ENCODE results near the gene EVPL.

EVPL gene

GRCh38 chr17:76017481-76018339 is 9.4 kb downstream of the EVPL start:
- ATAC-seq = no peak

DNA sequence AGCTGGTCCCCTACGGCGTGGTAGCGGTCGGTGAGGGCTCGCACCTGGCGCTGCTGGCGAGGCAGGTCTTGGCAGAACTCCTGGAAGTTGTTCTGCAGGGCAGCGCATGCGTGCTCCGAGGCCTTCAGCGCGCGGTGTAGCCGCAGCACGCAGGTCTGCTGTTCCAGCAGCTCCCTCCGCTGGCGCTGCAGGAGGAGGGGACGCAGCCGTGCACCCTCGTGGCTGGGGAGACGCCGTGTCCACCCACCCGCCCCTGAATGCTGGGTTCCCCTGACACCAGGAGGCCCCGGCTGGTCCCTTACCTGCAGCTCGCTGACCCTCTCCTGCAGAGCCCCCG is 12.2 kb downstream of the EVPL start:
- ATAC-seq = no peak

GRCh38 chr17:76014100-76014924 is 12.8 kb downstream of the EVPL start:
- peak; percentile 94 to 95 for ATAC-seq

DNA sequence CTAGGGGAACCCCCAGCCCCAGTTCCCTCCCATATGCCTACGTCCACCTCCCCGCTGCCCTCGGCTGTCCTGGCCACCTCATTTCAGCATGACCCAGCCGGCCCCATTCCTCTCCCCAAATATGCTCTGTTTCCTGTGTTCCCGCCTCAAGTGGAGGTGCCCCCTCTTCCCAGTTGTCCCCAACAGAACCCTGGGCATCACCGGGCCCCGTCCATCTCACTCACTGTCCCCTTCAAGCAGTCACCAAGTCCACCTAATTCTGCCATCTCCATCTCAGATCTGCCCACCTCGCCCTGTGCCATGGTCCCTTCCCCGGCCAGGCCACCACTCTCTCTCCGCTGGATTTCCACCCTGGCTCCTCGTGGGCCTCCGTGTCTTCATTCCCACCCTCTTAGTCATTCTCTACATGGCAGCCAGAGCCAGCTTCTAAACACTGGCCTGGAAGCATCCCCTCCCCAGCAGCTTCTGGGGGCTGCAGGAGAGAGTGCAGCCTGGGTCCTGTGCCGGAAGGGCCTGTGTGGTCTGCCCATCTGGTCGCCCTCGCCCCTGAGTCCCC is 13.7 kb downstream of the EVPL start:
- no peak for ATAC-seq

- no peak for ATAC-seq
Observed at GRCh38 chr17:76011951-76012350, 15.2 kb downstream of the EVPL start.

GRCh38 chr17:76009969-76010661 is 17.0 kb downstream of the EVPL start:
- no peak for ATAC-seq

DNA sequence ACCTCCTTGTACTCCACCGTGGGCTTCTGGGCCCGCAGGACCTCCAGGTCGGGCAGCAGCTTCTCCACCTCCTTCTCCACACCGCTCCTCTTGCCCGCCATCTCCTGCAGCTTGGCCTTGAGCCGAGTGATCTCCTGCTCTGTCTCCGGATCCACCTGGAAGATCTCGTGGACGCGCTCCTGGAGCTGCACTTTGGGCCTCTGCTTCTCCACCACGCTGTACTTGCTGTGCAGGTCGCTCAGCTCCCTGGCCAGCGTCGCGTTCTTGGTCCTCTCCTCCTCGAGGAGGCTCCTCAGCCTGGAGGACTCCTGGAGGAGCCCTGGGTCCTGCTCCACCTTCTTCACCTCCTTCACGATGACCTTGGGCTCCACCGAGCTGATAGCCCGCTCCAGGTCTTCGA is 17.7 kb downstream of the EVPL start:
- ATAC-seq = no peak

DNA sequence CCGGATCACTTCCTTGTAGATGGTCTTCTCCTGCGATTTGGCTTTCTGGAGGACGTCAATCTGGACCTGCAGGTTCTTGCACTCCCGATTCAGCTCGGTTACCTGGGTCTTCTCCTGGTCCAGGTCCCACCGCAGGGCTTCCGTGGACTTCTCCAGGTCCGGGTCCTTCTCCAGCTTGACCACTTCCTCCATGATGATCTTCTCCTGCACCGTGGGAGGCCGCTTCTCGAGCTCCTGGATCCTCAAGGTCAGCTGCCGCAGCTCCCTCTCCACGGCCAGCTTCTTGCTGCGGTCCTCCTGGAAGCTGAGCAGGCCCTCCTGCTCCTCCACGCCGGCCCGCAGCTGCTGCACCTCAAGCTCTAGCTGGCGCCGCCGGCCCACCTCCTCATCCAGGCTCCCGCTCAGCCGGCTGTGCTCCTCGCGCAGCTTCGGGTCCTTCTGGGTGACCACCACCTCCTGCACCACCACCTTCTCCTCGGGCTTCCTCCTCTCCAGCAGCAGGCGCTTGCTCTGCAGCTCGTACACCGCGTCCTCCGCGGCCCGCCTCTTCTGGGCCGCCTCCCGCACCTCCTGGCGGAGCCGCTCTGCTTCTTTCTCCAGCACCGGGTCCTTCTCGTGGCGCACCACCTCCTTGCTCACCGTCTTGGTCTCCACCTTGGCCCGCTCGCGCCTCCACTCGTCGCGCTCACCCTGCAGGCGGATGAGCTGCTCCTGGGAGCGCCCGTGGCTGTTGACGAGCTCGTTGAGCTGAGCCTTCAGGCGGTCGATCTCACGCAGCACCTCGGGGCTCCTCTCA is 18.3 kb downstream of the EVPL start:
- ATAC-seq = no peak

DNA sequence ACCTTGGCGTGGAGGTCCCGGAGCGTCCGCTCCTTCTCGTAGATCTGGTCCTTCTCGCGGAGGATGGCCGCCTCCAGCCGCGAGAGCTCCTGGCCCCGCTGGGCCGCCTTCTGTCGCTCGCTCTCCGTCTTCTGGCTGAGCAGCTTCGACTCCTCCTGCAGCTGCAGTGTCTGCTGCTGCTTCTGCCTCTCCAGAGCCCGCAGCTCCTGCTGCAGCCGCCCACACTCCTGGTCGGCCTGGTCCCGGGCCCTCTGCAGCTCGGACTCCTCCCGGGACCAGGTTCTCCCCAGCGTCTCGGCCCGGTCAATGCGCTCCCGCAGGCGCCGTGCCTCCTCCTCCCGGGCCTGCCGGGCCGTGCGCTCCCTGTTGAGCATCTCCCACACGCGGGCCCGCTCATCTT is 18.9 kb downstream of the EVPL start:
- ATAC-seq = no peak

DNA sequence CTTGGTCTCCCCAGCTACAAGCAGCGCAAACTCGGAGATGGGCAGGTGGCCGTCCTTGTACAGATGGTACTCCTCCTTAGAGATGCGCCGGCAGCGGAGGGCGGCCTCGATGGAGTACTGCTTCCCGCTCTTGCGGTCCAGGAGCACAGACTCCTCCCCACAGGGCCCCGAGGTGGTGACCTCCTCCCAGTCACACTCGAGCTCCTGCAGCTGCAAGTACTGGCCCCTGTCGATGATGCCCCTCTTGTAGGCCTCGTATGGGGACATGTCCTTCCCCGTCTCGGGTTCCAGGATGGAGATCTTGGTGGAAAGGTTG is 19.3 kb downstream of the EVPL start:
- ATAC-seq = no peak

- ATAC-seq = no peak
Observed at GRCh38 chr17:76007131-76007849, 19.8 kb downstream of the EVPL start.

DNA sequence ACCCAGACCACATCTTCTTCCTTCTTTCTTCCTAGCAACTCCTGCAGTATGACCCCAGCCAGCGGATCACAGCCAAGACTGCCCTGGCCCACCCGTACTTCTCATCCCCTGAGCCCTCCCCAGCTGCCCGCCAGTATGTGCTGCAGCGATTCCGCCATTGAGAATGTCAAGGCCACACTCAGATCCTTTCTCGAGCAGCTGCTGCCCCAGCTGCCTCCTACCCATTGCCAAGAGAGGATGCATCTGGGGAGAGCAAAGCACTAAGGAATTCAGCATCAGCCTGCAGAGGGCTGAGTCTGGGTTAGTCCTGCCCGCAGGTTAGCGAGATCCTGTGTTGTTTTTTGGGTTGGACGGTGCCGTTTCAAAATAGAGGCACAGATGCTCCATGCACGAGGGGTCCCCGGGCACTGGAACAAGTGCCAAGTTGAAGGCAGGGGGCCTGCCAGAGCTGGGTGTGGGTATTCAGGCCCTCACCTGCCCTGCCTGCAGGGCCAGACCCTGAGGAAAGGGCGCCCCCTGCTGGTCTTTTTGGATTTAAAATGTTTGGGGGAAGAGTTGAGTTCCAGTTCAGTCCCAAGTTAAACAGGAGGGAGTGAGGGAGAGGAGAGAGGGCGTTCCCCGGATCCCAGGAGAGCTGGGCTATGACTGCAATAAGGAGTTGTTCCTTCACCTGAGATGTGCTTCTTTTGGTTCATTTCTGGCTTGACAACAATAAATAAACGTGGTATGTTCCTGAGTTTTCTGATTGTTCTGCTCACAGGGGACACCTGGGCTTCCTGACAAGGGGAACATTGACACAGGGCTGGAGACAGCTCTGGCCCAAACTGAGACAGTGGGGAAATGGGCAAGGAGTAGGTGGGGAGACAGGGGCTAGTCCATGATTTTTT is 21.6 kb downstream of the EVPL start:
- ATAC-seq = peak; percentile 71 to 80

DNA sequence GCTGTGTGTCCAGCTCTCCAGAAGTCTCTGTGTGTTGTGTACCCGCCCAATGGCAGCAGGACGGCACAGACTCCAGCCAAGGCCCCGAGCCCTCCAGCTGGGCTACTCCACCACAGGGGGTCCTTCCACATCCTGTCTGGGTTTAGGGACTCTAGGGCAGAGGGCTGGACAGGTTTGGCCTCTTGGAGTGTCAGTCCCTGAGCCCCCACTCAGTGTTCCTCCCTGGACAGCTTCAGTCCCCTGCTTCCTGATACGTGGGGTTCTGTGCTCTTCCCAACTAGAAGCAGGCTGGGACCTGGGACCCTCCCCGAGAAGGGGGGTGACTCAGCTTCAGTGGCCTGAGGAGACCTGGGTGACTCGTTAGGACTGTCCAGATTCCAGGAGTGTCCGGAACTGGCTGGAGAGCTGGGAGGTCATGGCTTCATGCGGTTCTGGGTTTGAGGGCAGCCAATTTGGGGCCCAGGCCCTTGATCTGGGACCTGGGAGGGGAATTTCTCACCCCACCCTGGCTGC is 22.3 kb downstream of the EVPL start:
- no peak for ATAC-seq

DNA sequence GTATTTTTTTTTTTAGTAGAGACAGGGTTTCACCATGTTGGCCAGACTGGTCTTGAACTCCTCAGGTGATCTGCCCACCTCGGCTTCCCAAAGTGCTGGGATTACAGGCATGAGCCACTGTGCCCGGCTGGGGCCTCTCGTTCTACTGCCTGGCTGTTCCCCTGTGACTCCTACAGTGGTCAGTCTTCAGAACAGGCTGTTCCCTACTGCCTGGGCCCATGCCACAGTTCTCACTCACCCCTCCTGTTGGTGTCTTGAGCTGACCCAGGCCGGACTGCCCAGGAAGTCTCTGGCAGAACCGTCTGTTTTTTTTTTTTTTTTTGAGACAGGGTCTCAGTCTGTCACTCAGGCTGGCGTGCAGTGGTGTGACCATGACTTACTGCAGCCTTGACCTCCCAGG is 23.2 kb downstream of the EVPL start:
- ATAC-seq = no peak

DNA sequence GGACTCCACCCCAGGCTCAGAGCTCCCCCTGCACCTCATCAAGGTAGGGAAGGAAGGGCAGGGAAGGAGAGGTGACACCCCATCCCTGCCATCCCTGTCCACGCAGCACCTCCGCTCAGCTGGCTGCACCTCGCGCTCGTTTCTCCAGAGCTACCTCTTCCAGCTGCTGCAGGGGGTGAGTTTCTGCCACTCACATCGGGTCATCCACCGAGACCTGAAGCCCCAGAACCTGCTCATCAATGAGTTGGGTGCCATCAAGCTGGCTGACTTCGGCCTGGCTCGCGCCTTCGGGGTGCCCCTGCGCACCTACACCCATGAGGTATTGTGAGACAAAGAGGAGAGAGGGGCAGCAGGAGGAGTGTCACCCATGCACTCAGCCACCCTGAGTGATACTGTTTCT is 25.0 kb downstream of the EVPL start:
- ATAC-seq = no peak

GRCh38 chr17:76000755-76001521 is 26.2 kb downstream of the EVPL start, which contains the start of gene CDK3:
Gene CDK3 (plus strand): TSS chr17:76000855. CDS start chr17:76001426, 571 bp downstream.
- ATAC-seq = no peak

GRCh38 chr17:76000016-76000754 is 26.9 kb downstream of the EVPL start:
- ATAC-seq = peak; percentile 59 to 70

GRCh38 chr17:75998327-75998795 is 28.7 kb downstream of the EVPL start:
- ATAC-seq = no peak

Data from activated CD4-positive, CD25-positive, alpha-beta regulatory T cell treated with anti-CD3 and anti-CD28 coated beads, Interleukin-2, amount 50 U/mL, for 24 hours (primary cell).